Measurements from ENCODE around the gene GSTA4. TPM values are rescaled to one million over a fixed set of nuclear protein-coding genes. Genes with fewer than 3 reads are reported as not detected.
"Not testable (repeated sequence)": the region's sequence is repeated elsewhere in the genome, so short reads cannot be mapped to it uniquely, and the experiment has no call there.

Gene GSTA4
- total and polyA plus RNA-seq, 2 of the 8 experiments (the other 6 are each of a cell fraction or from before 2014, with no cell fraction given), result 13.9 to 21.6 TPM

GRCh38 chr6:52942821-52943220 lies 52.3 kb downstream of the GSTA4 start:
- H2AK5ac ChIP-seq (ENCODE audit: low read depth, low read length), result not testable (repeated sequence)

More at GRCh38 chr6:52942821-52943220, 52.3 kb downstream of the GSTA4 start:
- H3K23ac ChIP-seq (ENCODE audit: insufficient read length); H3K9me3 ChIP-seq (ENCODE audit: insufficient read depth in 2 of 2, low read depth in 1 of 2, low read length in 1 of 2); H3K4me2 ChIP-seq (ENCODE audit: insufficient read depth in 1 of 2, low read depth in 2 of 2, low read length in 2 of 2); H2BK20ac ChIP-seq (ENCODE audit: low read length); H3K4ac ChIP-seq (replicated peaks; ENCODE audit: insufficient read length, low read depth, low read length); H3K56ac ChIP-seq (replicated peaks; ENCODE audit: insufficient read length, low read depth, low read length); H2BK120ac ChIP-seq (replicated peaks; ENCODE audit: low read depth, low read length); H4K8ac ChIP-seq (ENCODE audit: extremely low read depth, insufficient read depth, low read length); H3K4me1 ChIP-seq (replicated peaks in 1 of 4; ENCODE audit: control insufficient read depth in 3 of 4, insufficient read depth in 4 of 4, low read length in 3 of 4); H3K4me3 ChIP-seq (ENCODE audit: extremely low read depth in 1 of 4, insufficient read depth in 2 of 4, low read depth in 3 of 4, low read length in 4 of 4); H3K23me2 ChIP-seq (ENCODE audit: low read depth, low read length); DNase-seq (ENCODE audit: low read depth in 1 of 2, low spot score in 2 of 2); H3K18ac ChIP-seq (ENCODE audit: extremely low read depth, low read length); H3K9ac ChIP-seq (replicated peaks in 1 of 4; ENCODE audit: extremely low read depth in 1 of 4, low read depth in 3 of 4, low read length in 3 of 4); H4K20me1 ChIP-seq (replicated peaks in 1 of 2; ENCODE audit: control insufficient read depth in 1 of 2, insufficient read depth in 2 of 2, low read length in 2 of 2); H4K91ac ChIP-seq (replicated peaks; ENCODE audit: insufficient read length, low read length); H2BK15ac ChIP-seq (ENCODE audit: low read length); H3K14ac ChIP-seq (ENCODE audit: insufficient read length); H3K79me1 ChIP-seq (ENCODE audit: low read depth, low read length); H3K36me3 ChIP-seq (ENCODE audit: control insufficient read depth in 2 of 4, insufficient read depth in 4 of 4, low read length in 3 of 4); H3K27ac ChIP-seq (ENCODE audit: low read depth, low read length); H3K79me2 ChIP-seq (ENCODE audit: control insufficient read depth in 1 of 2, insufficient read depth in 2 of 2, low read length in 2 of 2); H3K27me3 ChIP-seq (replicated peaks in 1 of 4; ENCODE audit: control insufficient read depth in 3 of 4, extremely low read depth in 1 of 4, insufficient read depth in 3 of 4, low read length in 3 of 4); H4K5ac ChIP-seq (ENCODE audit: insufficient read length, low read depth, low read length); POLR2A ChIA-PET (ENCODE audit: partially characterized antibody); H2AFZ ChIP-seq (ENCODE audit: low read length); H2BK12ac ChIP-seq (ENCODE audit: low read depth, low read length); H2BK5ac ChIP-seq (ENCODE audit: low read depth, low read length); FAIRE-seq: not testable (repeated sequence)
- 87% methylated on average over 10 of the region's 10 CpGs; no CpG with 5 or more reads in 1 of the 2 experiments for WGBS, 2 experiments (ENCODE audit: extremely low coverage in 1 of 2, insufficient coverage in 1 of 2, insufficient read length in 1 of 2, insufficient replicate concordance in 2 of 2, low coverage in 1 of 2, low lambda C conversion rate in 2 of 2, missing lambda C conversion rate in 1 of 2)
- CTCF ChIA-PET (ENCODE audit: partially characterized antibody), result interaction anchor here (0.6 to 1.3 kb wide), 4 partner anchors 51 to 407 kb away, joined by 3 to 5 read pairs (median 4); partner anchors contain the start of gene GSTA4

Measured in H1 (cell line).